GM19463 (cell line): ENCODE results near the gene WWOX.
"Not testable (repeated sequence)": the region's sequence is repeated elsewhere in the genome, so short reads cannot be mapped to it uniquely, and the experiment has no call there.

Experiments used
- ATAC-seq: cut with Tn5 transposase; IDR thresholded peaks from one replicate; pipeline ENCODE4 v1.9.1; 2021; ENCODE audit warnings: mild to moderate bottlenecking, moderate library complexity; ENCODE audit not compliant: unreplicated experiment

WWOX gene

DNA sequence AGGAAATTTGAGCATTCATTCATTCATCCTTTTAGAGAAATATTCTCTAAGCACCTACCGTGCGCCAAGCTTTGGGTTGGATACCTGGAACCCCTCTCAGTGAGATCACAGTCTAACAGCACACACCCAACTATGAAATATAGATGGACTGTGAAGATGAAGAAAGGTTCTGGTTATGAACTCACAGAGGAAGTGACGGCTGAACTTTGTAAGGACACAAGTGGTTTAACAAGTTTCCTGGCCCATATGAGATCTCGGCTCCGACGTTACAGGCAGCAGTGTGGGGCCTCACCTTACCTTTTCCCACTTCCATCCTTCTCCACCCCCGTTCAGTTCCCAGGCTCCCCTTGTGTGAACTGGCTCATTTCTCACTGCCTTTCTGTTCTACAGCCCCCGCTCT lies 1094.8 kb downstream of the WWOX start:
- no peak for ATAC-seq

DNA sequence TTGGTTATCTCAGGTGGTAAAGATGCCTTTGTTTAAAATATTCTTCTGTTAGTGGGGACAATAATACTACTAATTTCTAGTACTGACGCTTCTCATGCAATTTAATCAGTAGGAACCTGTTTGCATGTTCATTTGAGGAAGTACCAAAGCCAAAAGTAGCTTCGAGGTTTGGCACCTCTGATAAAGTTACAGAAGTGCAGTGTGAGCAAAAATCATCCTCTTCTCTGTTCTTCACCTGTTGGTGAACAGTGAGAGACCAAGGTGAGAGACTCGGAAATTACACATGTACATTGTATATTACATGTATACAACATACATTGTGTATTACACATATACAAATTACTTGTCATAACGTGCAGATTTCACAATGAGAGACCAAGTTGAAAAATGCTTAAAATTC lies 1096.5 kb downstream of the WWOX start:
- ATAC-seq, result no peak

DNA sequence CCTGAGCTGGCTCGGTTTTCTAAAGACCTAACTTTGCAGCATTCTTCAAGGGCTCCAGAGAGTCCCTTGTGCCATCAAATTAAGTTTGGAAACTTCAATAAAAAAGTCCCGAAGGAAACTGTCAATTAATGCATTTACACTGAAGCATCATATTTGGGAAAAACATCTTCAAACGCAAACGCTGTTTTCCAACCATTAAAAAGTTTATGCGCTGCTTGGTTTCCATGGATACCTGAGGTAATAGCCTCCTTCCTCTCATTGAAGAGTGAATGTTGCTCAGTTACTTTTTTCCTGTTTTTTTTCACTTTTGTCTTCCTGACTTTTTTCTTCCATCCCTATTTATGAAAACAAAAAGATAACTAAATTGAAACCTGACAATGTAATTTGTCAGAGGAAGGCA lies 1102.0 kb downstream of the WWOX start:
- no peak for ATAC-seq

DNA sequence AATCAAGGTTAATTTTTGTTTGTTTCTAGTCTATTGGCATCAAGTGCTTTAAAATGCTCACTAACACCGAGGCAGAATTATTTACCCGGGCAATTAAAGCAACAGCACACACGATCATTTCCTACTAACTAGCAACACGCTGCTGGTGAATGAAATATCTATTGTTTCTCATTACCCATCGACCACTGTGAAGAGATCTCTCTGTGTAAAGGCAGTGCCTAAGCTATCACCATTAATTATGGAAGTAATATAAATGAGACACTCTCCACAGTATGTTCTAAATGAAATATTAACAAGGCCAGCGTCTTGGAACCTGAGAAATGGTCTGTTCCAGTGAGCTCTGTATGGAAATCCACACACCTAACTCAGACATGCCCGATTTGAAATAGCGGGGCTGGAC lies 1103.5 kb downstream of the WWOX start:
- no peak for ATAC-seq

DNA sequence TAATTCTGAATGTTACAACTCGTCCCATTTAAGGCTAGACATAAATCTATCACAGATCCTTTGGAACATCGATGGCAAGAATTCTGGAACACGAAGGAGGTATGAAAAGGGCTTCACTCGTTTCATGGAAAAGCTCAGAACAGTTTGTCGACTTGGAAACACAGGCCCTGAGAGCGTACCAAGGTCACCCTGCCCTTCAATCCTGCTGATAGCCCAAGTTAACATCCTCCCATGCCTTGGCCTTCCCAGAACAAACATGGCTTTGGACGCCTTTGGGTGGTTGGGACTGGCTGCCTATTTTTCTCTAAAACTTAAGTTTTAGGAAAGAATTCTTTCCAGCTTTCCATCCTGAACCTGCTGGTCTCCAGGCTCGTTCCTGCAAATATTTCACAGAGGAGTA lies 1105.0 kb downstream of the WWOX start:
- ATAC-seq, result no peak

DNA sequence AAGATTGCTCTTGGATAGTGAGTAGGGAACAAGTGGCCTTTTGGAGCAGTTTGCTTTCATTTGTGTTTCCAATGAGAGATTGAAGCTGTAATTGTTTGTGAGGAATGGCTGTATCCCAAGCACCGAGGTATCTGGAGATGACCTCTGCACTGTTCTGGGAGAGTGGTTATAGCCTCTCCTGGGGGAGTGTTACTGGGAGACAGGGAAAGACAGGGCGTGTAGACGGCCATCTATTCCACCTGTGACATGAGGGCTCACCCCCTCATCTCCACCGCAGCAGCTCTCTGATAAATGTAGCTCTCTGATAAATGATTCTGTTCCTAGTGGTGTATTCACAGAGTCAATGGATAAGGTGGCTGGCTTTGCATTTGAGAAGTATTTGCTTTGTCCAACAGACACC lies 1107.4 kb downstream of the WWOX start:
- no peak for ATAC-seq

DNA sequence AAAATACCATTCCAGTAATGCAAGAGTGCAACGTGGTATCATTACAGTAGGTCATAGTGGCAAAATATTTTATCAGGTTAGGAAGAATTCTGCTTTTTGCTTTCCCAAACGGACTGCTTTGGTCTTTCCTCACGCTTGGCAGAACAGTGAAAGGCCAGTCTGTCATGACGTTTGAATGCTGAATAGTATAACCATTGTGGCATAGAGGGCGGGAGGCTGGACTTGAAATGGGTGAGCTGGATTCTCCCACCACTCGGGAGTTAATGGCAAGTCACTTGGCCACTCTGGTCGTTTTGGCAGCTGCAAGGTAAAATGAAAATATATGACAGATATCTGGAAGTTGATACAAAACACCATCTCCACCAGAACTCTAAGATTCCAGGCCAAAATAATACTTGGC lies 1109.9 kb downstream of the WWOX start:
- ATAC-seq, result no peak

DNA sequence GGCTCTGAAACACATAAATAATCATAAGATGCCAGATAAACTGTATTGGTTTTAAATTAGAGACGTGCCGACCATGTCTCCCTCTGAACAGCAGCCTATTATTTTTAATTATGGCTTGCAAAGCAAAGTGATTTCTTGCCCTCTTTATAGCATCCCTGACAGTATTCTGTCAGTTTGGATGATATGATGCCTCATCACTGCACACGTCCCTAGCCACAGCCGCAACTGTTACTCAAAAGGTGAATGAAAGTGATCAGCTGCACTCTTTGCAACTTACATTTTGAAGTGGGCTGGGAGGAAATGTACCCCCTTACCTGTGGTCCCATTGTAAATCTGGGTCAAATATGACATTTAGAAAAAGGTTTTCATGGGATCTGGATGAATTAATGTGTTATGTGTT lies 1111.2 kb downstream of the WWOX start:
- ATAC-seq, result no peak

DNA sequence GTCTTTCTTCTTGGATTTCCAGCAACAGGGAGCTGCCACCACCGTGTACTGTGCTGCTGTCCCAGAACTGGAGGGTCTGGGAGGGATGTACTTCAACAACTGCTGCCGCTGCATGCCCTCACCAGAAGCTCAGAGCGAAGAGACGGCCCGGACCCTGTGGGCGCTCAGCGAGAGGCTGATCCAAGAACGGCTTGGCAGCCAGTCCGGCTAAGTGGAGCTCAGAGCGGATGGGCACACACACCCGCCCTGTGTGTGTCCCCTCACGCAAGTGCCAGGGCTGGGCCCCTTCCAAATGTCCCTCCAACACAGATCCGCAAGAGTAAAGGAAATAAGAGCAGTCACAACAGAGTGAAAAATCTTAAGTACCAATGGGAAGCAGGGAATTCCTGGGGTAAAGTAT lies 1112.1 kb downstream of the WWOX start:
- no peak for ATAC-seq

DNA sequence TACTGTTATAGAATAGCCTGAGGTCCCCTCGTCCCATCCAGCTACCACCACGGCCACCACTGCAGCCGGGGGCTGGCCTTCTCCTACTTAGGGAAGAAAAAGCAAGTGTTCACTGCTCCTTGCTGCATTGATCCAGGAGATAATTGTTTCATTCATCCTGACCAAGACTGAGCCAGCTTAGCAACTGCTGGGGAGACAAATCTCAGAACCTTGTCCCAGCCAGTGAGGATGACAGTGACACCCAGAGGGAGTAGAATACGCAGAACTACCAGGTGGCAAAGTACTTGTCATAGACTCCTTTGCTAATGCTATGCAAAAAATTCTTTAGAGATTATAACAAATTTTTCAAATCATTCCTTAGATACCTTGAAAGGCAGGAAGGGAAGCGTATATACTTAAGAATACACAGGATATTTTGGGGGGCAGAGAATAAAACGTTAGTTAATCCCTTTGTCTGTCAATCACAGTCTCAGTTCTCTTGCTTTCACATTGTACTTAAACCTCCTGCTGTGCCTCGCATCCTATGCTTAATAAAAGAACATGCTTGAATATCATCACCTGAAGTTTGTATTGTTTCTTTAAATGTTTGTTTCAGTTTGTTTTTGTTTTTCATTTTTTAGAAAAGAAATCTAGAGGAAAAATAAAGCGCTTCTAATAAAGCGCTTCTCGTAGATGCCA lies 1112.8 kb downstream of the WWOX start:
- no peak for ATAC-seq

DNA sequence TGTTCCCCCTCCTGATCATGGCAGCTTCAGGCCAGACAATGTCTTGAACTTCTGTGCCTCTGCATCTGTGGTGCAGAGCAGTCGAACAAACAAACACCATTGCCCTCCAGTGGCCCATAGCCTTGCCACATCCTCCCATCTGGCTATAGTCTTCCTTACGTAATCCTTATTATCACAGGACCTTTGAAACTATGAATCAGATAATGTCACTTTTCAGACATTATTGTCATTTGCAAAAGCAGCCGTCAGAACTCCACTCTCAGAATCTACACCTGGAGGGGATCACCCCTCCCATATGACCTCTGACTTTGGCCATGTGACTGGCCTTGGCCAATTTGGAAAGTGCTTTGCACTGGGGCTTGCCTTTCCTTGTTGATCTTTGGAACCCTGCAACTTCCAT lies 1113.8 kb downstream of the WWOX start:
- no peak for ATAC-seq

DNA sequence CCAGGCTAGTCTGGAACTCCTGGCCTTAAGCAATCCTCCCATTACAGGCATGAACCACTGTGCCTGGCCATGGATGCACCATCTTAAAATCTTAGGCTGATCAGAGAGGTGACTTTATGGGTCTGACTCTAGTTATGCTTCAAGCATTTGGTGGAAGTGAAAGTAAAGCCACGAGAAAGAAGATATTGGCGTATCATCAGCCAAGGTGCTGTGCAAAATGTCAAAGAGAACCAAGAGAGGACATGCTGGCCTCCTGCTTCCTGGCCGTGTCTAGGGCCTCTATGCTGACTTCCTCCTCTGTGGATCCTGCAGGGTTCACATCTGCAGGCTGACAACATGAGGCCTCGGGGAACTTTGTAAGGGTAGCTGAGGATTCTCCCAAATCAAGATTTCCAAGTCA lies 1115.8 kb downstream of the WWOX start:
- ATAC-seq, result no peak

DNA sequence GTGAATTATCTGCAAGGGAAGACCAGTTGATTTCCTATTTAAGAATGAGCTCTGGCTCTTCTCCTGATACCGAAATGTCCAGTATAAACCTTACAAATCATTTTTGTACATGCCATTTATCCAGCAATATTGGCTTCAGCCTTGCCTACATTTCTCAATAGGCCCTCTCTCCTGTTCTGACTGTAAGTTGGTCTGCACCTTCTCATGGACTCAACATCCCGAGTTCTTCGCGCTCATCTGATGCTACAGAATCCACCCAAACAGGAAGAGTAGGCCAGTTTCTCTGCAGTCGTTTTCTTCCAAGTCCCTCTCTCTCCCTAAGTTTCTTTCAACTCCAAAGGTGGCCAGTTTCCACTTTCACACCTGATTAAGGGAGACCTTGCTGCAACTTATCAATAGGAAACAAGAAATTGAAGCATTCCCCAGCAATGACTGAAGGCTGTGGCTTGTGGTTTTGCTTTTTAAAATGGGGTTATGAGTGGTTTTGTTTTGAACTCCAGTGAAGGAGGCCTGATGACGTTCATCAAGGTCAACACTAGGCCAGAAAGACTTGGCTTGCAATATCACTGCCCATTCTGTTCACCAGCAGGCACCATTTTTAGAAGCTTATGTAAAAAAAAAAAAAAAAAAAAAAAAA lies 1118.0 kb downstream of the WWOX start:
- no peak for ATAC-seq

DNA sequence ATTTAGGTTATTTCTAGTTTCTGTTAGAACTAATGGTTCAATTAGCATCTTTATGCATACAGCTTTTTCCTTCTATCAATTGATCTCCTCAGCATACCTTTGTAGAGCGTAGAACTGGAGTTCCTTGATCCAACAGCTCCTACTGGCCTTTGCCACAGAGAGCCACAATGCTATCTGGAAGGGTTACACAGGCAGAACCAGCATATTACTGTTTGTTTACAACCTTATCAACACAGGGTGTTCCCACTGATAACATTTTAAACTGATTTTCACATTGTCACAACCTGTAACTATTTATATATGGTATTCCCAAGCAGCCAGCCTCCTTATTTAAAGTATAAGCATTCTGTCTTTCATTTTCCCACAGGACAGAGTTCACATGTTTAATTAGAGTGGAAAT lies 1118.9 kb downstream of the WWOX start:
- ATAC-seq, result no peak

DNA sequence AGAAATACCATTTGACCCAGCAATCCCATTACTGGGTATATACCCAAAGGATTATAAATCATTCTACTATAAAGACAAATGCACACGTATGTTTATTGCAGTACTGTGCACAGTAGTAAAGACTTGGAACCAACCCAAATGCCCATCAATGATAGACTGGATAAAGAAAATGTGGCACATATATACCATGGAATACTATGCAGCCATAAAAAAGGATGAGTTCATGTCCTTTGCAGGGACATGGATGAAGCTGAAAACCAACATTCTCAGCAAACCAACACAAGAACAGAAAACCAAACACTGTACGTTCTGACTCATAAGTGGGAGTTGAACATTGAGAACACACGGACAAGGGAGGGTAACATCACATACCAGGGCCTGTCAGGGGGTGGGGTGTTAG lies 1126.5 kb downstream of the WWOX start:
- not testable (repeated sequence) for ATAC-seq

DNA sequence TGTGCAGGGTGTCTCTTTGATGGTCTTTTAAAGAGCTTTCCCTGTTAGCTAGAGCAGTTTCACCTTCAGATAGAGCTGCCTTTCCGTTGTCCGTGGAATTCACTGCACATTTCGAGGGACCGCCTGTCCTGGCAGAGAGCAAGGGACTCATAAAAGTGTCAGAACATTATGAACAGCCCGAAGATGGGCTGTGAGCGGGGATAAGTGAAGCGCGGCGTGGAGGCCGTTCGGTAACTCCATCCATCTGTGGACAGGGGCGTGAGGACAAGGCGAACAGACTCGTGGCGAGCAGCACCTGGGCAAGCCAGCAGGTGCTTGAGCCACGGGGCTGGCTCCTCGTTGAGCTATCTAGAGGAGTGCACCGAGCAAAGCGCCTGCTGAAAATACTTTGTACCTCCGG lies 1129.9 kb downstream of the WWOX start:
- no peak for ATAC-seq

DNA sequence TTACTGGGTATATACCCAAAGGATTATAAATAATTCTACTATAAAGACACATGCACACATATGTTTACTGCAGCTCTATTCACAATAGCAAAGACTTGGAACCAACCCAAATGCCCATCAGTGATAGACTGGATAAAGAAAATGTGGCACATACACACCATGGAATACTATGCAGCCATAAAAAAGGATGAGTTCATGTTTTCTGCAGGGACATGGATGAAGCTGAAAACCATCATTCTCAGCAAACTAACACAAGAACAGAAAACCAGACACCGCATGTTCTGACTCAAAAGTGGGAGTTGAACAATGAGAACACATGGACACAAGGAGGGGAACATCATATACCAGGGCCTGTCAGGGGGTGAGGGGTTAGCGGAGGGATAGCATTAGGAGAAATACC lies 1146.2 kb downstream of the WWOX start:
- ATAC-seq, result not testable (repeated sequence)

DNA sequence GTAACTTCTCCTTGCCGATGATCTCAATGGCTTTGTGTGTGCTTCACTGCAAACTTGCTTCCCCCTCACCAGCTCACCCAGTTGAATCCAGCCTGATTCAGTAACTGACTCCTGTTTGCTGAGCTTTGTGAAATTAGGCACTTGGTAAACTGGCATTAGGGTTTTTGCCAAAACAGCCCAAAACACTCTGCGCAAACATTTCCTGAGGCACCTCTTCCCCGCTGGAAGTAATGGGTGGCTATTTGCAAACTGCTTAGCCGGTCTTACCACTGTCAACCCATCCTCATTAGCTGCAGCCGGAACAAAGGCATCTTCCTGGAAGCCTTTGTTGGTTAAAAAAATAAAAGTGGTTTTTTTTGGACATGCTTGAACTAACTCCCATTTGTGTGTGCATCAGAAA lies 1147.9 kb downstream of the WWOX start:
- no peak for ATAC-seq

DNA sequence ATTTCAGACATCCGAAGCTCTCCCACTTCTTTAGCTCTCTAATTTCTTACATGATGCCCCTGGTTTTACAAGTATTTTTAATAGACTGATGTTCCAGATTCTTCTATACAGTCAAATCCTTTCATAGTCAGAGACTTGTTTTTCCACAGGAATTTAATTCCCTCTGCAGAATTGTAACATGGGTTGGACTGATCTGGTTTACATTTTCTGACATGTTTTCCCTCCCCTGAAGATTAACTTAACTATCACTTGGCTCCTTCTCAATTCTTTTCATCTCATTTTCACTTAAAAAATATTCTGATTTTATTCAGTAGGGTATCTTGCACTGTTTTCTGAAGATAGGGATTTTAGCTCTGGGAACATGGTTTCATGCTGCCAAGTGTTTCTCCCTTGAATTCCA lies 1148.9 kb downstream of the WWOX start:
- no peak for ATAC-seq

DNA sequence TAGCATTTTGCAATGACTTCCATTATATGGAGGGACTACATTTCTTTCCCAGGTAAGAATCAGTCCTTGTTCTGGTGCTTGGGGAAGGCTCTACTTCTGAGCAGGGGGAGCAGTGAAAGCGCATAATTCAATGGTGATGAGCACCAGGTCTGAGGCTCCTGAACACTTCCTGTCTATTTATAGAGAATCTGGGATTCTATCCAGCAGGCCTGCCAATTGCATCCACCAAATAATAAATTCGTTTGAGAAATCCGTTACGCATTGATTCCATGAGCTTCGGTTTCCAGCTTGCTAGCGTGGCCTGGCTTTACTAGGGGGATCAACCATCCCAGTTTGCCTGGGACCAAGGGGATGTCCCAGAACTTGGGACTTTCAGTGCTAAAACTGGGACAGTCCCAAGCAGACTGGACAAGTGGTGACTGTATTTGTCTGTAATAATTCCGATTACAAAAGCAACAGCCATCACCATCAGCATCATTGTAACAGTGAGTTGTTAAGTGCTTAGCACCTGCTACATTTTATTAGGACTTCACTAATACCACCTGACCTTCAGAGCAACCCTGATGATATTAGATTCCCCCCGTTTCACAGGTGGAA lies 1151.1 kb downstream of the WWOX start:
- no peak for ATAC-seq

DNA sequence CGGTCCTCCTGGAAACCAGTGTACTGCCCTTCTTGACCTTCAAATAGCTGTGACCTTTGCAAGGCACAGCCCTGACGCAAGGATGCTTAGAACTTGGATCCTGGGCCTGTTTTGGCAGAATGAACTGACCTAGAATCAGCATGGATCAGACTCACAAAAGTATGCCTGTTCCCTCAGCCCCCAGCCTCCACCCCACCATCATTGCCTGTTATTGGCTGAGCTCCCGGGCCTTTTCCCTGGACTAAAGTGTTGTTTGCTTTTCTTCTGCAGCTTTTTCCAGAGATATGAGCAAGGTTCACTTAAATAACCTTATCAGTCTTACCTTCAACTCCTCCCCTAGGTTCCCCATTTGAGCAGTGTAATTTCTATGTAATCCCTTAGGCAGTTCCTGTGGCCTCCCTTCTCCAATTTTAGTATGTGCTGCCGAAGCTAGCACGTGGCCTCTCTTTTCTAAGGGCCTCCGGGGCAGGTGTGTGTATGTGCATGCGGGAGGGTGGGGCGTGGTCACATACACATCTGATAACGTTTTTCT lies 1153.7 kb downstream of the WWOX start:
- no peak for ATAC-seq

DNA sequence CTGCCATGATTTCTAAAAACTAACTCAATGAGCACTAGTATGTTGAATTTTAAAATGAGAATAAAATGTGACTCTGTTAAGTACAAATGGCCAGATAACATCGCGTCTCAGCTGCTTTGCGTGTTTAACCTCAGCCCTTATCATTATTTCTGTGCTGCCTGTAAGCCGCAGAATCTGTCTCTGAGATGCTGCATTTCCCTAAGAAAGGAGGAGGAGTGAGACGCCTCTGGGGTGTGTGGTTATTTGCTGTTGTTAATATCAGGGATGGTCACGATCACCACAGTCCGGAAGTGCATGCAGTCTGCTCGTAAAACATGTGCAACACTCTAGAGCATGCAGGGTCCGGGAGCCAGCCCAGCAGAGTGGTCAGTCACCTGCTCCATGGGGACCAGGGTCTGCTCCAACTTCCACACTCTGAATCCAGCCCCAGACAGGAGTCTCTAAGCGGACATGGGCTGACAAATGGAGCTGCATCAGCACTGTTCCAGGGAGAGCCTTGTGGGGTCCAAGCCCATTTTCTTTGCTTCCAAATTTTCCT lies 1158.6 kb downstream of the WWOX start:
- no peak for ATAC-seq
